H9 (cell line): ENCODE data around the gene CLIC1. TPM values are rescaled to one million over a fixed set of nuclear protein-coding genes. Genes with fewer than 3 reads are reported as not detected.

ENCODE experiments used
- DNase-seq: peaks from one replicate; pipeline ENCODE4 v3.0.0-alpha.2; 2017
- H2AFZ ChIP-seq: one replicate; pipeline ENCODE4 v1.6.1; 2013; ENCODE audit warnings: mild to moderate bottlenecking, low read length, control low read depth, moderate library complexity
- H2AK5ac ChIP-seq: 2 replicates; pipeline ENCODE4 v1.6.1; 2013; ENCODE audit warnings: low read length, control low read depth, mixed read lengths; ENCODE audit not compliant: insufficient read length
- H2BK120ac ChIP-seq: one replicate; pipeline ENCODE4 v1.6.1; 2013; ENCODE audit warnings: low read depth, mild to moderate bottlenecking, low read length, control low read depth, inconsistent platforms; ENCODE audit not compliant: poor library complexity, severe bottlenecking
- H2BK12ac ChIP-seq: 2 replicates; pipeline ENCODE4 v1.6.1; 2013; ENCODE audit warnings: low read length, control low read depth, mixed read lengths, low read depth; ENCODE audit not compliant: insufficient read length
- H2BK15ac ChIP-seq: 2 replicates; pipeline ENCODE4 v1.6.1; 2013; ENCODE audit warnings: low read depth, low read length, control low read depth
- H2BK20ac ChIP-seq: one replicate; pipeline ENCODE4 v1.6.1; 2013; ENCODE audit warnings: low read depth, mild to moderate bottlenecking, low read length, control low read depth, inconsistent platforms; ENCODE audit not compliant: poor library complexity, severe bottlenecking
- H2BK5ac ChIP-seq: 2 replicates; pipeline ENCODE4 v1.6.1; 2013; ENCODE audit warnings: low read length, control low read depth, mixed read lengths; ENCODE audit not compliant: insufficient read length
- H3K14ac ChIP-seq: 2 replicates; pipeline ENCODE4 v1.6.1; 2013; ENCODE audit warnings: low read length, control low read depth; ENCODE audit not compliant: insufficient read depth
- H3K18ac ChIP-seq: 2 replicates; pipeline ENCODE4 v1.6.1; 2013; ENCODE audit warnings: low read depth, mild to moderate bottlenecking, mixed read lengths, low read length, control low read depth; ENCODE audit not compliant: insufficient read length
- H3K23ac ChIP-seq: 2 replicates; pipeline ENCODE4 v1.6.1; 2013; ENCODE audit warnings: low read length, control low read depth, mixed read lengths, low read depth; ENCODE audit not compliant: insufficient read length
- H3K23me2 ChIP-seq: 2 replicates; pipeline ENCODE4 v1.6.1; 2013; ENCODE audit warnings: low read depth, mild to moderate bottlenecking, mixed read lengths, low read length, control low read depth; ENCODE audit not compliant: insufficient read length, poor library complexity, severe bottlenecking
- H3K27ac ChIP-seq: 2 replicates; pipeline ENCODE4 v1.5.1; 2013; ENCODE audit warnings: low read length, control low read depth, mixed read lengths, low read depth; ENCODE audit not compliant: insufficient read length
- H3K27me3 ChIP-seq: 2 replicates; pipeline ENCODE4 v1.6.1; 2013; ENCODE audit warnings: low read length, control low read depth, inconsistent platforms; ENCODE audit not compliant: insufficient read depth
- H3K4ac ChIP-seq: 2 replicates; pipeline ENCODE4 v1.6.1; 2013; ENCODE audit warnings: low read depth, mild to moderate bottlenecking, control low read depth, inconsistent platforms, low read length, moderate library complexity
- H3K4me1 ChIP-seq: 2 replicates; pipeline ENCODE4 v1.6.1; 2013; ENCODE audit warnings: low read length, control low read depth, inconsistent platforms; ENCODE audit not compliant: insufficient read depth
- H3K4me2 ChIP-seq: 2 replicates; pipeline ENCODE4 v1.6.1; 2013; ENCODE audit warnings: low read length, control low read depth, mixed read lengths; ENCODE audit not compliant: insufficient read length, insufficient read depth
- H3K56ac ChIP-seq: 2 replicates; pipeline ENCODE4 v1.6.1; 2013; ENCODE audit warnings: low read depth, mild to moderate bottlenecking, mixed read lengths, low read length, control low read depth; ENCODE audit not compliant: insufficient read length
- H3K79me1 ChIP-seq: 2 replicates; pipeline ENCODE4 v1.6.1; 2013; ENCODE audit warnings: low read depth, mild to moderate bottlenecking, moderate library complexity, low read length, control low read depth, inconsistent platforms; ENCODE audit not compliant: insufficient read depth, poor library complexity, severe bottlenecking
- H3K79me2 ChIP-seq: 2 replicates; pipeline ENCODE4 v1.6.1; 2013; ENCODE audit warnings: low read length, control low read depth, inconsistent platforms; ENCODE audit not compliant: insufficient read depth
- H3K9ac ChIP-seq: 2 replicates; pipeline ENCODE4 v1.6.1; 2013; ENCODE audit warnings: low read length, control low read depth, mixed read lengths; ENCODE audit not compliant: insufficient read length; ENCODE audit errors: extremely low read depth
- H3K9me3 ChIP-seq: one replicate; pipeline ENCODE4 v1.6.1; 2013; ENCODE audit warnings: low read depth, low read length, inconsistent platforms; ENCODE audit not compliant: control insufficient read depth
- H3T11ph ChIP-seq: one replicate; pipeline ENCODE4 v1.6.1; 2013; ENCODE audit warnings: mild to moderate bottlenecking, low read length, control low read depth, inconsistent platforms
- H4K20me1 ChIP-seq: one replicate; pipeline ENCODE4 v1.6.1; 2013; ENCODE audit not compliant: control insufficient read depth, insufficient read length, insufficient read depth
- H4K5ac ChIP-seq: 2 replicates; pipeline ENCODE4 v1.6.1; 2013; ENCODE audit warnings: low read depth, mild to moderate bottlenecking, mixed read lengths, low read length, control low read depth; ENCODE audit not compliant: insufficient read length
- H4K8ac ChIP-seq: replicated peaks from 2 replicates; pipeline ENCODE4 v1.6.1; 2013; ENCODE audit warnings: low read length, control low read depth, mixed read lengths, low read depth; ENCODE audit not compliant: insufficient read length
- H4K91ac ChIP-seq: 2 replicates; pipeline ENCODE4 v1.6.1; 2013; ENCODE audit warnings: low read depth, mild to moderate bottlenecking, moderate library complexity, mixed read lengths, low read length, control low read depth; ENCODE audit not compliant: insufficient read length
- H3K27ac Mint-ChIP-seq, 3 experiments: 2 replicates in 2 of 3; 3 replicates in 1 of 3; pipeline ENCODE4 v1.8.0; 2020 to 2021; ENCODE audit warnings: mixed read lengths in 3 of 3, mild to moderate bottlenecking in 1 of 3, moderate library complexity in 1 of 3
- H3K27me3 Mint-ChIP-seq: 2 replicates; pipeline ENCODE4 v1.8.0; 2021; ENCODE audit warnings: low read depth, mild to moderate bottlenecking, moderate library complexity, mixed read lengths
- H3K36me3 Mint-ChIP-seq, 3 experiments: 2 replicates in 2 of 3; 3 replicates in 1 of 3; pipeline ENCODE4 v1.8.0; 2020 to 2021; ENCODE audit warnings: low read depth in 3 of 3, mixed read lengths in 3 of 3; ENCODE audit not compliant: insufficient read depth in 1 of 3
- H3K4me1 Mint-ChIP-seq, 2 experiments: 2 replicates each; pipeline ENCODE4 v1.8.0; 2020; ENCODE audit warnings: mixed read lengths in 2 of 2
- H3K4me3 Mint-ChIP-seq, 2 experiments: 2 replicates in 1 of 2; 3 replicates in 1 of 2; pipeline ENCODE4 v1.8.0; 2020 to 2021; ENCODE audit warnings: mild to moderate bottlenecking in 2 of 2, mixed read lengths in 2 of 2, moderate library complexity in 1 of 2
- H3K9me3 Mint-ChIP-seq, 2 experiments: 2 replicates in 1 of 2; 3 replicates in 1 of 2; pipeline ENCODE4 v1.8.0; 2020; ENCODE audit warnings: mild to moderate bottlenecking in 2 of 2, mixed read lengths in 2 of 2, moderate library complexity in 1 of 2
- CTCF ChIP-seq: fragments of 200-600 bp; sonication (generic); conservative IDR thresholded peaks from 3 replicates; pipeline ENCODE4 v1.8.0; 2021; ENCODE audit warnings: antibody characterized with exemption, mild to moderate bottlenecking
- WGBS: extraction: QIAGEN DNeasy Blood & Tissue Kit; methylation state at CpG from one replicate; pipeline ENCODE4 v1.1.7; 2013; ENCODE audit warnings: missing lambda C conversion rate, low lambda C conversion rate, mixed read lengths; ENCODE audit not compliant: insufficient read length; ENCODE audit errors: extremely low coverage; 5-methylcytosine and 5-hydroxymethylcytosine counted together
- total RNA-seq: library from RNA; stranded (reverse); gene quantifications from 2 replicates; pipeline ENCODE4 v1.2.1, GENCODE V29; 2021

Gene CLIC1
- total RNA-seq, 1 experiment from 2014 or later: 265 TPM

DNA sequence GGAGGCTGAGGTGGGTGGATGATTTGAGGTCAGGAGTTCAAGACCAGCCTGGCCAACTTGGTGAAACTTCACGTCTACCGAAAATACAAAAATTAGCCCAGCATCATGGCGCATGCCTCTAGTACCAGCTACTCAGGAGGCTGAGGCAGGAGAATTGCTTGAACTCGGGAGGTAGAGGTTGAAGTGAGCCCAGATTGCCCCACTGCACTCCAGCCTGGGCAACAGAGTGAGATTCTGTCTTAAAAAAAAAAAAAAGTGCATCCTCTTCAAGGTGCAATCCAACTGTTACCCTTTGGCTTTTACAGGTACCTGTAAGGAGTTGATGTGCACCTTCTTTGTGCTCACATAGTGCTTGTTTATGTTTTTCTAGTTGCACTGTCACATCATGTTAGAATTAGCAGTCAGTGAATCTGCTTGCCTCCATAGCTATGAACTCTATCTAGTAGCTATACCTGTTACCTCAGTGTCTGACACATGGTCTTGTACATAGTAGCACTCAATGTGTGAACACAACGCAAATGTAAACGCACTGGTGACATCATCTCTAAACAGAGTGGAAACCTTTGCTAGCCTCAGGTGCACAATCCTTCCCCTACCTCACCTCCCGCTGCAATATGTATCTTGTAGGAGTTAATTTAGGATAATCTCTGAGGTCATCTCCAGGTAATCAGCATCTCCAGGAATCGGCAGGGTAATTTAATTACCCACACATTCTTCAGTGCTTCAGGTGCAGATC is 13.1 kb upstream of the CLIC1 start:
- H3K27me3 Mint-ChIP-seq: no peaks in the 10 kb centered on the region
- WGBS: no CpG with 5 or more reads among the region's 8 CpGs
- H3K36me3 Mint-ChIP-seq: peaks cover 6 to 24% (median 18%) of the 10 kb centered on the region in 3 experiments; a peak in 6 of 7 replicates

More for the DNA sequence above, 13.1 kb upstream of the CLIC1 start:
- Histone ChIP-seq H2BK12ac (no peak overlapping the region), H3K9me3 (no peaks in the 10 kb centered on the region), H3K56ac (no peak overlapping the region), H3K23ac (no peak overlapping the region), H3K79me1 (no peaks in the 10 kb centered on the region), H2AFZ (no peak overlapping the region), H4K91ac (no peak overlapping the region), H2AK5ac (no peak overlapping the region), H3K27ac (no peak overlapping the region), H2BK20ac (no peak overlapping the region), H3K4me1 (no peaks in the 10 kb centered on the region), H3K79me2 (no peaks in the 10 kb centered on the region), H2BK15ac (no peak overlapping the region), H3K4me2 (no peak overlapping the region), H3K23me2 (no peaks in the 10 kb centered on the region), H4K8ac (no peak overlapping the region), H4K5ac (no peak overlapping the region), H3K18ac (no peak overlapping the region), H3K27me3 (no peaks in the 10 kb centered on the region), H2BK5ac (no peak overlapping the region), H3K4ac (no peak overlapping the region), H2BK120ac (no peak overlapping the region), H3K9ac (no peak overlapping the region), H3K14ac (no peak overlapping the region), H3T11ph (no peak overlapping the region), H4K20me1 (no peaks in the 10 kb centered on the region)
- no peak for DNase-seq
- Mint-ChIP-seq H3K27ac (no peak overlapping the region), H3K9me3 (no peaks in the 10 kb centered on the region), H3K4me1 (peaks cover 5 to 8% of the 10 kb centered on the region in 2 experiments), H3K4me3 (no peak overlapping the region)
- no peak for TF ChIP-seq CTCF
